Liver (tissue), 2 donors: ENCODE results near the gene BPIFA3.

ENCODE experiments used
- CTCF ChIP-seq: fragments of 150-350 bp; IDR thresholded peaks from 2 replicates; pipeline ENCODE4 v1.5.1; 2017; ENCODE audit warnings: improper control_type of control experiment, low read depth, low read length; ENCODE audit not compliant: missing input control
- REST ChIP-seq: IDR thresholded peaks from 2 replicates; pipeline ENCODE4 v1.6.1; 2016; ENCODE audit warnings: antibody characterized with exemption, mild to moderate bottlenecking
- TF ChIP-seq, protein P1 (sequence below): IDR thresholded peaks from 2 replicates; pipeline ENCODE4 v1.6.1; 2016; ENCODE audit warnings: antibody characterized with exemption
- donor health status: healthy.

GRCh38 chr20:33239979-33240736 is 23.0 kb downstream of the BPIFA3 start:
- no peak for TF ChIP-seq CTCF
- no peak for TF ChIP-seq REST
- TF ChIP-seq, protein P1, sequence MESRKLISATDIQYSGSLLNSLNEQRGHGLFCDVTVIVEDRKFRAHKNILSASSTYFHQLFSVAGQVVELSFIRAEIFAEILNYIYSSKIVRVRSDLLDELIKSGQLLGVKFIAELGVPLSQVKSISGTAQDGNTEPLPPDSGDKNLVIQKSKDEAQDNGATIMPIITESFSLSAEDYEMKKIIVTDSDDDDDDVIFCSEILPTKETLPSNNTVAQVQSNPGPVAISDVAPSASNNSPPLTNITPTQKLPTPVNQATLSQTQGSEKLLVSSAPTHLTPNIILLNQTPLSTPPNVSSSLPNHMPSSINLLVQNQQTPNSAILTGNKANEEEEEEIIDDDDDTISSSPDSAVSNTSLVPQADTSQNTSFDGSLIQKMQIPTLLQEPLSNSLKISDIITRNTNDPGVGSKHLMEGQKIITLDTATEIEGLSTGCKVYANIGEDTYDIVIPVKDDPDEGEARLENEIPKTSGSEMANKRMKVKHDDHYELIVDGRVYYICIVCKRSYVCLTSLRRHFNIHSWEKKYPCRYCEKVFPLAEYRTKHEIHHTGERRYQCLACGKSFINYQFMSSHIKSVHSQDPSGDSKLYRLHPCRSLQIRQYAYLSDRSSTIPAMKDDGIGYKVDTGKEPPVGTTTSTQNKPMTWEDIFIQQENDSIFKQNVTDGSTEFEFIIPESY = no peak
